ENCODE results near the gene SLC6A17.

DNA sequence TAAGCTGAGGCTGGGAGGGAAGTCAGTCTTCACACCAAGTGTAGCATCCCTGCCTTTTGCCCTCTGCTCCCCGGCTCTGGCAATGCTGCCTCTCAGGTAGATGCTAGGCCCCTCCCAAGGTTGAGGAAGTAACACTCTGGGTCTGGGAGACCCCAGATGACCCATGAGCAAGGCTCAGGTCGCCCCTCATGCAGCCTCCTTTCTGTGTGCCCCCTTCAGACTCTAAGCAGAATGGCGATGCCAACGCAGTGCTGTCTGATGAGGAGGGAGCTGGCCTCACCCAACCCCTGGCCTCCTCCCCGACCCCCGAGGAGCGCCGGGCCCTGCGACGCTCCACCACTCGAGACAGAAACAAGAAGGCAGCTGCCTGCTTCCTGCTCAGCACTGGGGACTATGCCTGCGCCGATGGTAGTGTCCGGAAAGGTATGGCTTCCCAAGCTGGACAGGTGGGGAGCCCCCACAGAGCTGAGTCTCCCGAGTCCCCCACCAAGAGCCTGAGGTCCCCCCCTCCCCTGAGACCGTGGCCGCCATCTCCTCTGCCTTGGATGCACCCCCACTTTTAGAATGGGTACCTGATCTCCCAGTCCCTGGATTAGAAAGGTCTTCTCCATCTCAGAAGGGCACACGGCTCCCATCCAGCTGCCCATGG lies 75.6 kb downstream of the SLC6A17 start:
- TF ChIP-seq, protein P1, sequence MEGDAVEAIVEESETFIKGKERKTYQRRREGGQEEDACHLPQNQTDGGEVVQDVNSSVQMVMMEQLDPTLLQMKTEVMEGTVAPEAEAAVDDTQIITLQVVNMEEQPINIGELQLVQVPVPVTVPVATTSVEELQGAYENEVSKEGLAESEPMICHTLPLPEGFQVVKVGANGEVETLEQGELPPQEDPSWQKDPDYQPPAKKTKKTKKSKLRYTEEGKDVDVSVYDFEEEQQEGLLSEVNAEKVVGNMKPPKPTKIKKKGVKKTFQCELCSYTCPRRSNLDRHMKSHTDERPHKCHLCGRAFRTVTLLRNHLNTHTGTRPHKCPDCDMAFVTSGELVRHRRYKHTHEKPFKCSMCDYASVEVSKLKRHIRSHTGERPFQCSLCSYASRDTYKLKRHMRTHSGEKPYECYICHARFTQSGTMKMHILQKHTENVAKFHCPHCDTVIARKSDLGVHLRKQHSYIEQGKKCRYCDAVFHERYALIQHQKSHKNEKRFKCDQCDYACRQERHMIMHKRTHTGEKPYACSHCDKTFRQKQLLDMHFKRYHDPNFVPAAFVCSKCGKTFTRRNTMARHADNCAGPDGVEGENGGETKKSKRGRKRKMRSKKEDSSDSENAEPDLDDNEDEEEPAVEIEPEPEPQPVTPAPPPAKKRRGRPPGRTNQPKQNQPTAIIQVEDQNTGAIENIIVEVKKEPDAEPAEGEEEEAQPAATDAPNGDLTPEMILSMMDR (IDR thresholded peaks at IDR 0.05; ENCODE audit: low read length), result no peak
- TF ChIP-seq EZH2 (IDR thresholded peaks at IDR 0.05; ENCODE audit: borderline replicate concordance, low read length), result no peak
